Muscle of leg (tissue), 11 donors: ENCODE measurements around the gene ZP2. TPM values are rescaled to one million over a fixed set of nuclear protein-coding genes. Genes with fewer than 3 reads are reported as not detected.

Source experiments
- DNase-seq: peaks from one replicate; pipeline ENCODE4 v3.0.0; 2013
- H3K27ac ChIP-seq: one replicate; pipeline ENCODE4 v1.5.1; 2013; ENCODE audit warnings: mild to moderate bottlenecking, low read length, control low read depth
- H3K27me3 ChIP-seq: one replicate; pipeline ENCODE4 v1.6.1; 2013; ENCODE audit warnings: low read length; ENCODE audit not compliant: control insufficient read depth, insufficient read depth
- H3K36me3 ChIP-seq: one replicate; pipeline ENCODE4 v1.6.1; 2013; ENCODE audit warnings: low read length; ENCODE audit not compliant: control insufficient read depth, insufficient read depth
- H3K4me1 ChIP-seq: one replicate; pipeline ENCODE4 v1.6.1; 2013; ENCODE audit warnings: low read length; ENCODE audit not compliant: control insufficient read depth, insufficient read depth
- H3K4me3 ChIP-seq: one replicate; pipeline ENCODE4 v1.5.1; 2013; ENCODE audit warnings: low read length, control low read depth
- H3K9me3 ChIP-seq: replicated peaks from 2 replicates; pipeline ENCODE4 v1.6.1; 2013; ENCODE audit warnings: low read depth, low read length; ENCODE audit not compliant: control insufficient read depth
- WGBS: methylation state at CpG from one replicate; pipeline ENCODE4 v1.1.5; 2013; ENCODE audit warnings: missing lambda C conversion rate; ENCODE audit not compliant: insufficient coverage; 5-methylcytosine and 5-hydroxymethylcytosine counted together
- polyA plus RNA-seq, 8 donors: library from polyadenylated mRNA; unstranded; fragments of 120-200 nt; gene quantifications; one replicate each; pipeline versions ENCODE4 v1.2.1 to v1.2.3, GENCODE V29; 2013; ENCODE audit warnings: inconsistent platforms in 1 of 8, low replicate concordance in 1 of 8; ENCODE audit not compliant: insufficient read length in 8 of 8, insufficient read depth in 1 of 8
- total RNA-seq: library from RNA; stranded (reverse); fragments of 120-200 nt; gene quantifications from one replicate; pipeline ENCODE4 v1.2.4, GENCODE V29; 2013

The ZP2 gene
- total and polyA plus RNA-seq, 9 donors: 0.07 to 0.43 (median 0.31) TPM

DNA sequence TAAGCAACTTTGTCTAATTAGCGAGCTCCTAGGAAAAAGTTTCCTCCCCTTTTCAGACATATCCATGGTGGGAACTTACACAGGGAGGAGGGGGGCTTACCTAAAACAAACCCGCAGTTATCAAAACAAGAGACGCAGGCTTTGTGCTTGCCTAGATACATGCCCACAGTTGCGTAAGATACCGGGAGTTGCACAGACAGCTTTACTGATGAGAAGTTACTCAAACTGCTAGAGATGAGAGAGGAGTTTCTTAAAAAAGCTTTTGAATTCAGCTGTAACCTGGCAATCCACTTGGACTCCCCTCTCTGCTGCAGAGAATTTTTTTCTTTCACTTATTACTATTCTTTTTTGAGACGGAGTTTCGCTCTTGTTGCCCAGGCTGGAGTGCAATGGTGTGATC lies 6.8 kb upstream of the ZP2 start:
- Histone ChIP-seq H3K4me1 (no peaks in the 10 kb centered on the region), H3K9me3 (no peaks in the 10 kb centered on the region), H3K36me3 (no peaks in the 10 kb centered on the region), H3K27ac (no peak overlapping the region), H3K27me3 (peaks cover 4% of the 10 kb centered on the region), H3K4me3 (no peak overlapping the region)
- WGBS: 67% methylated on average over 4 of the region's 7 CpGs
- DNase-seq: no peak

DNA sequence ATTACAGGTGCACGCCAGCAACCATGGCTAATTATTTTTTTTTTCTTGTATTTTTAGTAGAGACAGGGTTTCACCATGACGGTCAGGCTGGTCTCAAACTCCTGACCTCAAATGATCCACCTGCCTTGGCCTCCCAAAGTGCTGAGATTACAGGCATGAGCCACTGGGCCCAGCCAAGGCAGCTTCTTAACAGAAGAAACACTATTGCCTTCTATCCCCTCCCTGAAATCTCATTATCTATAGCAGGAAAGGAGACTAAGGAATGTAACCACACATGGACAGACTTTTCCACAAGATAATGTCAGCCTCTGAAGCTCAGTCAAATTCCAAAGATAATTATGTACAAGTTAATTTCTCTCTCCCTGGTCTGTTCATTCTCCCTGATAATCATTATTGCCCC lies 5.7 kb upstream of the ZP2 start:
- WGBS: no CpG with 5 or more reads among the region's 2 CpGs
- Histone ChIP-seq H3K4me3 (no peak overlapping the region), H3K4me1 (no peaks in the 10 kb centered on the region), H3K9me3 (no peaks in the 10 kb centered on the region), H3K36me3 (no peaks in the 10 kb centered on the region), H3K27me3 (peaks cover 3% of the 10 kb centered on the region), H3K27ac (no peak overlapping the region)
- no peak for DNase-seq

DNA sequence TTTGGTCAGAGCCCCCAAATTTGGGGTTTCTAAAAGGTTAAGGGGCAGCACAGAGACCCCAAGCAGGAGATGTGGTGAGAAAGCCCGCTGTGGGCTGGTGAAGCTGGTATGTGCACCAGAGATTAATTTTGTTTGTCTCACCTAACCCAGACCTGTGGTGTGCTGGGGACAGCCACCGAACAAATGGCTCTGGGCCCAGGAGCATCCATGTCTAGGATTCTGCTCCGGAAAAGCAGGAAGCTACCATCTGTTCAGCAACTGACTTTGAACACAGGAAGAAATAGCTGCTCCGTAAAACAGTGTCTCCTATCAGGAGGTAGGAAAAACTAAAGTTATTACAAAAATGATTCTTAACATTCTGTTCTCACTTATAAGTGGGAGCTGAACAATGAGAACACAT lies 2.7 kb upstream of the ZP2 start:
- WGBS: 59% methylated on average over 2 of the region's 4 CpGs

DNA sequence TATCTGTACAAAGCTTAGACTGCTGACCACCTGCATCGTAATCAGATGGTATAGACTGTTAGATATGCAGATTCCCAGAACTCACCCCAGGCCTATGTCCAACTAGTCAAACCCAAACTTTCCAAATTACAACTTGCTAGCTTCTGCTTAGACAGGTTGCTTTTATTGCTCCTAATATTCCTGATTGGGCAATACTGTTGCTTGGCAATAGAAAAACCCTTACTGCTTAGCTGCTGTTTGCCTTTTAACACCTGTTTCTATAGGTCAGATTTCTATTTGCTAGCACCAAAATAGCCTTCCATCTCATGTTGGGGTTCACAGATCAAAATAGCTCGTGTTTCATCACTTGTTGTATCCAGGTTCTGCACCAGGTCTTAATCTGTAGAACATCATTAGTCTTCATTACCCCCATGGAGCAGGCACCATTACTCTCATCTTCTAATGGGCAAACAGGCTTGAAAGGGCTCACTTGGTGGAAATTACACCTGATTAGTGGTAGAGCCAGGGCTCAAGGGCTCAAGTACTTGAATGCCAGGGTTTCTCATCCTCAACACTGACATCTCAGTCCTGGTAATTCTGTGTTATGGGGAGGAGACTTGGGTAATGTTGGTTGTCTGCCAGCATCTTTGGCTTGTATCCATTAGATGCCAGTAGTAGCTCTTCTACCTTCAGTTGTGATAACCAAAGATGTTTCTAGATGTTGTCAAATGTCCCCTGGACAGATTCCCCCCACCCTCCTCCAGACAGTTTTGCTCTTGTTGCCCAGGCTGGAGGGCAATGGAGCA lies 2.7 kb downstream of the ZP2 start:
- peaks cover 4% of the 10 kb centered on the region for H3K27me3 ChIP-seq
- H3K4me3 ChIP-seq: no peak overlapping the region
- no peaks in the 10 kb centered on the region for H3K9me3 ChIP-seq
- DNase-seq: no peak
- WGBS: 29% methylated on average over 1 of the region's 2 CpGs
- no peaks in the 10 kb centered on the region for H3K4me1 ChIP-seq
- H3K36me3 ChIP-seq: no peaks in the 10 kb centered on the region
- no peak overlapping the region for H3K27ac ChIP-seq

More for the DNA sequence above, 2.7 kb upstream of the ZP2 start:
- Histone ChIP-seq H3K4me3 (no peak overlapping the region), H3K36me3 (no peaks in the 10 kb centered on the region), H3K4me1 (no peaks in the 10 kb centered on the region), H3K9me3 (no peaks in the 10 kb centered on the region), H3K27ac (no peak overlapping the region), H3K27me3 (peaks cover 4% of the 10 kb centered on the region)
- no peak for DNase-seq

DNA sequence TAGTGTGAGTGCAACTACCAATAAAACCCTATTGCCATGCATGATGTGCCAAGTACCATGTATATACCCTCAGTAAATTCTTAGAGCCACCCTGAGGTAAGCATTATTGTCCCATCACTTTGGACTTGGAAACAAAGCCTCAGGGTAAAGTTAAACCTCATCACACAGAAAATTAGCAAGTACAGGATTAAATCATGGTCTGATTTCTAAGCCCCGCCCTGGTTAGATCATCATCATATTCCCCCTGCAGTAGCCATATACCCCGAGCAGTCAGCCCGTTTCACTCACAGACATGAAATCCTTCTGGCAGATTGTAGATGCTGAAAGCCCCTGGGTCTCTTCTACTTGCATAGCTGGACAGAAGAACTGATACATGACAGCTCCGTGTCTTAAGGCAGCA lies 4.8 kb downstream of the ZP2 start:
- no peaks in the 10 kb centered on the region for H3K36me3 ChIP-seq
- H3K9me3 ChIP-seq: no peaks in the 10 kb centered on the region
- WGBS: 79% methylated on average over 4 of the region's 4 CpGs
- H3K4me3 ChIP-seq: no peak overlapping the region
- H3K27me3 ChIP-seq: peaks cover 4% of the 10 kb centered on the region
- no peak for DNase-seq
- H3K27ac ChIP-seq: no peak overlapping the region
- no peaks in the 10 kb centered on the region for H3K4me1 ChIP-seq

DNA sequence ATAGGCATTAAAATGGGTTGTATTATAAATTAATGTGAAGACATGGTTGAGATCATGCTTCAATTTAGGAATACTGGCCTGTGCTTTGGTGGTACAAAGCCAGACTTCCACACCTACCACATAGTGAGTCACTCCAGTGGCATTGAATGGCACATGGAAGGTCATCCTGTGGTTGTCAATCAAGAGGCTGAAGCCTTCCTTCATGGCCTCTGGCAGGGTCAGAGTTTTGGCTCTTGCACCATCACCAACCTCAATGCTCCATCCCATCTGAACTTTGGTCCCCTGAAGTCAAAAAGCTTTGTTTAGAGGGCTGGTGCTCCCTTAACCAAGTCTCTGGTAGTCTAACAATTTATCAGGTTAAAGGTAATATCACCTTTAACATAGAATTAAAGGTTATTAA lies 6.1 kb downstream of the ZP2 start:
- no peak overlapping the region for H3K4me3 ChIP-seq
- H3K27me3 ChIP-seq: peaks cover 4% of the 10 kb centered on the region
- H3K27ac ChIP-seq: no peak overlapping the region
- no peaks in the 10 kb centered on the region for H3K4me1 ChIP-seq
- H3K36me3 ChIP-seq: no peaks in the 10 kb centered on the region
- no peaks in the 10 kb centered on the region for H3K9me3 ChIP-seq
- no peak for DNase-seq

DNA sequence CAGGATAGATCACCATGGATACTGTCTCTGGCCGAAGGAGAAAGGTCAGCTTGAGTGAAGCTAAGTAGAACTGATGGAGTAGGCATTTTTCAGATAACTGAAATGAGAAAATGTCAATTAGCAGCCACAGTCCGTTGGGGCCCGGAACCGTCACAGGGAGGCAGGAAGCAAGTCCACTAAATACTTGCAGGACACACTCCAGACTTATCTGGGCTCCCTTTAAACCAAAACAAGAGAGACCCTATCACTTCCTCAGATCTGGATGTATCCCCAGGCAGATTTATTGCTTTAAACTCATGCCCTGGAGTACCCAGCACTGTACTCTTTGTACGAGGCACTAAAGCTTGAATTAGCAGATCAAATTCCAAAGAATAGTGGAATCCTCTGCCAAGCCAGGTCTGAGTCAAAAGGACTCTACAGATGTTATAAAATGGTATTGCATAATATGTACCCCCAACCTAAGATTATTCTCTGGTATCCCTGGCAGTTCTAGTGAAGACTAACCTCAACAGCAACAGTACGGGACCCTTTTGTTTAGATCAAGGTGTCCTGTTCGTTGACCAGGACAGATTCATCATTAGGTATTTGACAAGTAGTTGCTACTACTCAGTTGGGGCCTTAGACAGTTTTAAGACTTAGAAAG lies 8.1 kb downstream of the ZP2 start:
- DNase-seq: no peak
- H3K36me3 ChIP-seq: no peaks in the 10 kb centered on the region
- no peak overlapping the region for H3K27ac ChIP-seq
- H3K9me3 ChIP-seq: no peaks in the 10 kb centered on the region
- H3K4me3 ChIP-seq: no peak overlapping the region
- H3K27me3 ChIP-seq: no peaks in the 10 kb centered on the region
- H3K4me1 ChIP-seq: no peaks in the 10 kb centered on the region
- 37% methylated on average over 4 of the region's 7 CpGs for WGBS

DNA sequence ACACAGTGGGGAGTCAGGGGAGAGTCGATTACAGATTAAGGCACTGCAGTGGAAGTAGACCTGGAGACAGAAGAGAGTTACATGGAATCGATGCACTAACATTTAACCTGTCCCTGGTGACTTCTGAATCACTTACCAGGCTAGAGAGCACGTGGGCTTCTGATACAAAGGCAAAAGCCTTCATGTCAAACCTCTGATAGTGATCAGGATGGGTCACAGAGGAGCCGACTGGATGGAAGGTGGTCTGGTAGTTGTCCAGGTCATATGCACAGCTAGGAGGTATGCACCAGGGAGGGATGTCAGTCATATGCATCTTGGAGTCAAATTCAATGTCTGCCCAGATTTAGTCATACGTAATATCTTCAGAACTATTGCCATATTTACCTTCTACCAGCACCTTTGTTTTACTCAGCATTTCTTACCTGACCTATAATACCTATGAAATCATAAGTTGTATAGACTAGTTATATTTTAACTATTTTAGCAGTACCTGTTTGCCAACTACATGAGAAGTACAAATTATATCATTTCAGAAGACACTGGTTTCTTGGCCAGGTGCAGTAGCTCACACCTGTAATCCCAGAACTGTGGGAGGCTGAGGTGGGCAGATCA lies 11.7 kb downstream of the ZP2 start:
- Histone ChIP-seq H3K27me3 (peaks cover 3% of the 10 kb centered on the region), H3K4me3 (no peak overlapping the region), H3K4me1 (peaks cover 3% of the 10 kb centered on the region), H3K36me3 (no peaks in the 10 kb centered on the region), H3K9me3 (no peaks in the 10 kb centered on the region), H3K27ac (no peak overlapping the region)
- DNase-seq: no peak
- WGBS: 67% methylated on average over 2 of the region's 5 CpGs

DNA sequence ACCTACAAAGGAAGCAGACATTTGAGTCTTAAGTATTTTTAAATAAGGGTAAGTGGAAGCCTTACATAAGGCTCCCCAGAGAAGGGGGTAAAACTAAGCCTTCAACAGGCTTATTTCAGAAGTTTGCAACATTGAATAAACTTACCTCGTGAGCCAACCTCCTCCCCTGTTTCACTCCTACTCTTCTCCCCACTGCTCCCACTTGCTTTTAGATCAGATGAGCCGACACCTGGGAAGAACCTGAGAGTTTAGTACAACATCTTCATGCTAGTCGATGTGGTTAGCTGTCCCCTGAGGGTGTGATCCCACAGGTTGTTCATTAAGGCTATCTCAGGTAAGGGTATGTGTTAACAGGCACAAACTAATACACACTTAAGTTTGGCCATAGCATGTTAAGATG lies 13.8 kb downstream of the ZP2 start:
- no peak overlapping the region for H3K27ac ChIP-seq
- H3K4me1 ChIP-seq: peaks cover 3% of the 10 kb centered on the region
- no peaks in the 10 kb centered on the region for H3K36me3 ChIP-seq
- H3K9me3 ChIP-seq: no peaks in the 10 kb centered on the region
- H3K4me3 ChIP-seq: no peak overlapping the region
- WGBS: 40% methylated on average over 1 of the region's 3 CpGs
- no peak for DNase-seq
- peaks cover 3% of the 10 kb centered on the region for H3K27me3 ChIP-seq

DNA sequence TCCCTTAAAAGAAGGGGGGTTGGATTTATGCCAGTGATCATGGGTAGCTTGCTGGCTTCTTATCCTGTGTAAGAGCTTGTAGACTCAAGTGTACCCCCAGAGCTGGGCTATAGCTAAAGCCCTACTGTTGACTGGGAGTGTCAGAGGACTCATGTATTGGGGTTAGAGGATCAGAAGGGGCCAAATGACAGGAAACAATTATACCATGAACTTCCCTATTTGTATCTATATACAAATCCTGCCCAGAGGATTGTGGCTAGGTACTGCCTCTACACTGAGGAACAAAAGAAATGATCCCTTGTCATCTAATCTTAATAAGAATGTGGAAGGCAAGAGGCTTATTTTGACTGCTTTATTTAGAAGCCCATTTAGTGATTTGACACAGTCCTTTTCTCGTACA lies 14.3 kb downstream of the ZP2 start:
- H3K36me3 ChIP-seq: no peaks in the 10 kb centered on the region
- peaks cover 3% of the 10 kb centered on the region for H3K27me3 ChIP-seq
- H3K4me3 ChIP-seq: no peak overlapping the region
- H3K27ac ChIP-seq: no peak overlapping the region
- peaks cover 3% of the 10 kb centered on the region for H3K4me1 ChIP-seq
- no peak for DNase-seq
- no peaks in the 10 kb centered on the region for H3K9me3 ChIP-seq
- no CpG with 5 or more reads among the region's 1 CpG for WGBS
